NCI-H1694 (cell line): ENCODE results near the gene ACSS1.
"Not testable (repeated sequence)": the region's sequence is repeated elsewhere in the genome, so short reads cannot be mapped to it uniquely, and the experiment has no call there.

Experiments used
- DNase-seq: peaks from one replicate; lab custom pipeline; 2025; lab: John Stamatoyannopoulos, UW

The ACSS1 gene

DNA sequence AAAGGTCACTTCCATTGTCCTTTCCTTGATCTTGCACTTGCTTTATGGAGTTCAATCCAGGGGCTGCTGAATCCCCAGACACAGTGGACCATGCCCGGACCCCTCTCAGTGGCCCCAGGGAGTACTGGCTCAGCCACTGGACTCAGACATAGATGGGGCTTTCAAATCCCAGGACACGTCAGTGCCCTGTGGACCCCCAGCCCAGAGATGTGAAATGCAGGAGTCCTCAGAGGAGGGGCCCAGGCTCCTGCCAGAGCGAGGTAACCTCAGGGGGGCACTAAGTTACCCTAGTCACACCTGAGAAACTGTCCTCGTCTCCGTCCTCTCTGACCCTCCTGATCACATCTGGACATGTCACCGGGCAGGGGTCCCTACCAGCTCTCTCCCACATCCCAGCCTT, 46.7 kb downstream of the ACSS1 start:
- DNase-seq = no peak

DNA sequence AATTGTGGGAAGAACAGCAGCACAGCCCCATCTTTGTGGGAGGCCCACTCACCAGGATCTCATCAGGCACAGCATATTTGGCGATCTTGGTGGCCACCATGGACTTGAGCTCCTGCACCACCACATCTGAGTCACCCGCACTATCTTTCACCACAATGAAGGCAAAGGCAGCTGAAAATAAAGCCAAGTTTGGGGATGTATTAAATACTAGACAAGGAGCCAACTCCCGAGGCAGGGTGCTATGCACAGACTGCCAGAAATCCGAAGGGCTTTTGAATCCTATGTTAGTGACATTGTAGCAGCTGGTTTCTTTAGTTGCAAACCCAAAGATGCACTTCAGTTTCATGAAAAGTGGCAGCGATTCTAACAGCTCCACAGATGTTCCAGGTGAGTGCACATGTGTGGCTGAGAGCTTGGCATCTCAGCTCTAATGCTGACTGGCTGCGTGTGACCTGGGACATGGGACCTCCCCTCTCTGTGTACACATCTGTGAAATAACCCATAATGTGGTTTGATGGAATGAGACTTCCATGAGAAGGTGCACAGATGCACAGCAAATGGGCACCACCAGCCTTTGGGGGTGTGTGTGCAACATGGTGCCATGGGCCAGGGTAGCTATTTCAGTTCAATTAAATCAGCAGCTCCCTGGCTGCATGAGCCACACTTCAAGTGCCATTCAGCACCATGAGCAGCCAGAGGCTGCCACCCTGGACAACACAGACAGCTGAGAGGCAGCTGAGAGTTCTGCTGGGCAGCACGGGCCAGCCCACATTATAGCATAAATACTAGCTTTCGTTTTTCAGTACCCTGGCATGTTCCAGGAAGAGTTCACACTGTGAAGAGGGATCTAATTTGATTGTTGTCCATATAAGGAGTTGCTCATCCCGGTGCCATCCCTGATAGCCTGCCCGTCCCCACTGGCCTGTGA, 48.5 kb downstream of the ACSS1 start:
- DNase-seq = no peak

DNA sequence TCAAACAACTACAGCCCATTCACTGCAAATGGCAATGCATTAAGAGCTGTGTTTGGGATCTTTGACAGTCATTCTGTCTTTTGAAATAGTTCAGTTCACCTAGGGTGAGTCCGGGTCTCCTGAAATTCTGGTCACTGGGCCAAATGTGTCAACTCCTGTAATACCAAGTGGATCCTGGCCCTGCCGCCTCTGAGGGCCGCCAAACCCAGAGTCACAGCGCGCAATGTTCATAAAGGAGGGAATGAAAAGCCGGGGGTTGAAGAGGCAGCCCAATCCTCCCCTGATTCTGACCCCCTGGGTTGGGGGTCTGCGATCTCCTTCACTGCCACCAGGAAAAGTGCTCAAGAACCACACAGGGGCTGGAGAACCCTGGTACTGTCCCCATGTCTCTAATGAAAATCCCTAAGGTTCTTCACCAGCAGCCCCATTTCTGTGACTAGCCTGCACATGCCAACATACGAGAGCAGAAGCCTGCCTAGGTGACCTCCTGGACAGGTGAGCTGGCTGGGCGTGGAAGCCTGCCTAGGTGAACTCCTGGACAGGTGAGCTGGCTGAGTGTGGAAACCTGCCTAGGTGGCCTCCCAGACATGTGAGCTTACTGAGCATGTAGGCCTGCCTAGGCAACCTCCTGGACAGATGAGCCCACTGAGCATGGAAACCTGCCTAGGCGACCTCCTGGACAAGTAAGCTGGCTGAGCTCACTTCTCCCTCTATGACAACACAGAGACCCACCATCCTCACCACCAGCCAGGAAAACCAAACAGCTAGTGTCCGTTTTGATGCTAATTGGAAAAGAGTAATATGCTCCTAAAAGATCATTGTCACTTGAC, 49.3 kb downstream of the ACSS1 start:
- no peak for DNase-seq

DNA sequence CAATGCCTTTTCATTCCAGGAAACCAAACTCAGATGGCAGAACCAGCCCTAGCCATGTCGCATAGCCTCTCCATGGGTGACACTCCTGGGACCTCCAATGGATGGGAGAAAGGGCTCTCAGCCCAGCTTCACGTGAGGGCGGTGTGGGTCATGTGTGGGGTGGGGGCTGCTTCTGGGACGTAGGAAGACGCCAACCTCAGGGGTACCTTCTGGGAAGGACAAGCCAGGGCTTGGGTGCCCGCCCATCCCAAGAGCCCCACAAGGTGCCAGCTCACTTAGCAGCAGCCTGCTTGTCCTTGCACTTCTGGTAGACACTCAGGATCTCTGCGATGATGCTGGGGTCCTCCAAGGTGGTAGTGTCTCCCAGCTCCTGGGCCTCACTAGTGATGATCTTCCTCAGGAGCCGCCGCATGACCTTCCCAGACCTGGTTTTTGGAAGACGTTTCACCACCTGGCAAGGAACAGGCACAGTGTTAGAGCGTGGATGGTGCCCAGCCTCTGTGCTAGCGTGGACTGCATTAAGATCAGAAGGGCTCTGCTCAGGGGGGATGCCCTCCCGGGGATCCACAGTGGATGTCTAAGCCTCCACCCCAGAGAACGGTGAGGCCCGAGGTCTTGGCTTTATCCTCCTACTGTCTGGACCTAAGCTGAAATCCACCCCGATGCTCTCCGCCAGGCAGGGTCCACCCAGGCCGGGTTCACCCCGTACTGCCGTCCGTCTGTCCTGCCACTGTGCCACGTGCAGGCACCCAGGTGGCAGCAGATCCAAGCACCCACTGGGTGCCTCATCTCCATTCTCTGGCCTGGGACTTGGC, 50.2 kb downstream of the ACSS1 start:
- no peak for DNase-seq

DNA sequence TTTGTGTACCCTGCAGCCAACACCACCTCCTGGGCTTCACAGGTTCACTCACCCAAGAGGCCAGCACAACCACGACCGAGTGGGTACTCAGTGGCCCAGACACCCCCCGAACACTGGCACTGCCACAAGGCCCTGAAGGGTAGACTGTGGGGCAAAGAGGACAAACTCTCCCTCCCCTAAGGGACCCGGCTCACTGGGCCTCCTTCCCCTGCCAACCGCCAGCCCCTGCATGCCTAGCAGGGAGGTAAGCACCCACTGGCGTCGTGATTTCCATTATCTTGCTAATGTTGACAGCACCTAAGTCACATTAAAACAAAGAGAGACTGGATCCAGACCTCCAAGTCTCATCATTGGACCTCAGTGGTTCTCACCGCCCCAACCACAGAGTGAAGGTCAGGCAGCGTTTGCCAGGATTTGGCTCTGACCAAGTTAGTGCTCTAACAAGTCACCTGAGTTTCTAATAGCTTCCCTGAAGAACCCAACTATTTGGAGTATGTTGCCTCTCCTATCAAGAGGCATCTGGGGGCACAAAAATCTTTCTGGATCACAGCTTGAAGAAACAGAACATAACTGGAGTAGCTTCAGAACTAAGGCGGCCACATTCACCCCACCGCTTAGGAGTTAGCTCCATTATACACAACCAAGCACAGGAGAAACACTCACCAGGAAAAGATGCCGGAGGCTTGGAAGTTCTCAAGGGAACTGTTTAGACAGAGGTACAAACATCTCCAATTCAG, 51.3 kb downstream of the ACSS1 start:
- DNase-seq = no peak

DNA sequence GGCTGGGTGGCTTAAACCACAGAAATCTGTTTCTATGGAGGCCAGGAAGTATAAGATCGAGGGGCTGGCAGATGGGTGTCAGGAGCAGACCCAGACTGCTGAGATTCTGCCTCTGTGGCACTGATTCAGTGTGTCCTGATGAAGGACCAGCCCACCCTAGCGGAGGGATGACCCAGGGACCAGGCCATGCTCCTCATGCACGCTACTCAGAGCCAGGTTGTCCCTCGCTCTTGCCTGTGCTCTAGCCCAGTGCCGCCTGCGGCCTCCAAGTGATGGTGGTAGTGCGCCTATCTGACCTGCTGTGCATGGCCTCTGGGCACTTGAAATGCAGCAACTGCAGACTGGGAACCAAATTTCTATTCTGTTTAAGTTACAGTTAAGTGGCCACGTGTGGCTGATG, 52.3 kb downstream of the ACSS1 start:
- DNase-seq = no peak

DNA sequence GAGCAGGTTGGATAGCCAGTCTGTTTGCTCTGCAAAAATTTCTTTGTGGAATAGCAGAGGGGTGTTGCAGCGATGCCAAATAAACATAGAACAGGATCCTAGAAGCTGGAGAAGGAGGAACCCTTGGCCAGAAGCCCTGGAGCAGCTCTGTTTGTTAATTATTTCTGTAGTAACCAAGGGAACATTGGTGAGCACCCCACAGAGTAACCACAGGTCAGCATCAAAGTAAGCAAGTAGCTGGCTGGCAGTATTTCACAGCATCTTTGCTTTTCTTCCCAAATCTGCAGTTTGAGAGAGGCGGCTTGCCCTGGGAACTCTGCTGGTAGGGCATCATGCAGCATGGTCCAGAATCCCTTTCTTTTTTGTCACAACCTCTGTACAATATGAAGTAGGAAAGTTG, 52.7 kb downstream of the ACSS1 start:
- no peak for DNase-seq

DNA sequence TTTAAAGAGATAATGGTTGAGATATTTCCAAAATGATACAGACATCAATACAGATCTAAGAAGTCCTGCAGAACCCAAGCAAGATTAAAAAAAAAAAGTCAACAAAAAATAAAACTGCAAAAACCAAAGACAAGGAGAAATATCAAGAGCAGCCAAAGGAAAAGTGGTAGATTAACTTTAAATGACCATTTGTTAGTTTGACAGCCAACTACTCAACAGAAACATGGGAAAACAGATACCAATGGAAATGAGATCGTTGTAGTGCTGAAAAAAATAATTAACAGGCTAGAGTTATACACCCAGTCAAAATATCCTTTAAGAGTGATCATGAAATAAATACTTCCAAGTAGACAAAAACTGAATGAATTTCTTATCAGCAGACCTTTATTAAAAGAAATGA, 54.9 kb downstream of the ACSS1 start:
- DNase-seq = no peak

DNA sequence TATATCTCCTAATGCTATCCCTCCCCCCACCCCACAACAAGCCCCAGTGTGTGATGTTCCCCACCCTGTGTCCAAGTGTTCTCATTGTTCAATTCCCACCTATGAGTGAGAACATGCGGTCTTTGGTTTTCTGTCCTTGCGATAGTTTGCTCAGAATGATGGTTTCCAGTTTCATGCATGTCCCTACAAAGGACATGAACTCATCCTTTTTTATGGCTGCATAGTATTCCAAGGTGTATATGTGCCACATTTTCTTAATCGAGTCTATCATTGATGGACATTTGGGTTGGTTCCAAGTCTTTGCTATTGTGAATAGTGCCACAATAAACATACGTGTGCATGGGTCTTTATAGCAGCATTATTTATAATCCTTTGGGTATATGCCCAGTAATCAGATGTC, 56.6 kb downstream of the ACSS1 start:
- DNase-seq = not testable (repeated sequence)

DNA sequence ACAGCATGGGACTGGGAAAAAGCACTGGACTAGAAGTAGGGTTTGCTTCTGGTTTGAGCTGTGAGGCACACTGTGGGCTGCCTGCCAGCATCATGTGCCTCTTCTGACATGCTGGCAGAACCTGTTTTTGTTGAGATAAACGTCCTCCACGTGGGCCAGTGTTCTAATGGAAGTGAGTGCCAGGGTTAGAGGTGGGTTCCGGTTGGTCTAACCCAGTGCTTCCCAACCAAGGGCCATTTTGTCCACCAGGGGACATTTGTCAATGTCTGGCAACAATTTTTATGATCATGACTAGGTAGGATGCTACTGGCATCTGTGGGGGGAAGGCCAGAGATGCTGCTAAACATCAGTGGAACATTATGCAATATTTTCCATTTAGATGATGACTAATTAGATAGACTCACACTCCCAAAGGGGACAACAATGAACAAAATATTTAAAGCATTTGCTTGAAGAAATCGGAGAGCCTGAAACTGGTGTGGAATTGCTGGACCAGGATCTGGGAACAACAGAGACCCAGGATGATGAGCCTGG, 57.6 kb downstream of the ACSS1 start:
- DNase-seq = peak; percentile 7

DNA sequence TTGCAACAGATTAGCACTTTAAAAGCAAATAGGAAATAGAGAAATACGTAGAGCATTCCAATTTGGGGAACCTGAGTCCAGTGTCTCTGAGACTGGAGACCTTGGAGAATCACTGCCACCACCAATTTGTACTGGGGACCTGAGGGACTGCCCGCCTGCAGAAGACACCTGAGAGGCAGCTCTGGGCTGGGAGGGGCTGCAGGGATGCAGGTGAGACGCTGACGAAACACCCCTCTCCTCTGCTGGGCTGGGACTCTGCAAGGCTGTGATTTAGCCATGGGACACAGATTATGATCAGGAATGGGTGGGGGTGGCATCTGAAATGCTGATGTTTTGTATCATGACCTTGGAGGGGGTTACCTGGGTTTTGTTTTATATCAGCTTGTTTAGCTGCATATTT, 58.4 kb downstream of the ACSS1 start:
- DNase-seq = no peak

DNA sequence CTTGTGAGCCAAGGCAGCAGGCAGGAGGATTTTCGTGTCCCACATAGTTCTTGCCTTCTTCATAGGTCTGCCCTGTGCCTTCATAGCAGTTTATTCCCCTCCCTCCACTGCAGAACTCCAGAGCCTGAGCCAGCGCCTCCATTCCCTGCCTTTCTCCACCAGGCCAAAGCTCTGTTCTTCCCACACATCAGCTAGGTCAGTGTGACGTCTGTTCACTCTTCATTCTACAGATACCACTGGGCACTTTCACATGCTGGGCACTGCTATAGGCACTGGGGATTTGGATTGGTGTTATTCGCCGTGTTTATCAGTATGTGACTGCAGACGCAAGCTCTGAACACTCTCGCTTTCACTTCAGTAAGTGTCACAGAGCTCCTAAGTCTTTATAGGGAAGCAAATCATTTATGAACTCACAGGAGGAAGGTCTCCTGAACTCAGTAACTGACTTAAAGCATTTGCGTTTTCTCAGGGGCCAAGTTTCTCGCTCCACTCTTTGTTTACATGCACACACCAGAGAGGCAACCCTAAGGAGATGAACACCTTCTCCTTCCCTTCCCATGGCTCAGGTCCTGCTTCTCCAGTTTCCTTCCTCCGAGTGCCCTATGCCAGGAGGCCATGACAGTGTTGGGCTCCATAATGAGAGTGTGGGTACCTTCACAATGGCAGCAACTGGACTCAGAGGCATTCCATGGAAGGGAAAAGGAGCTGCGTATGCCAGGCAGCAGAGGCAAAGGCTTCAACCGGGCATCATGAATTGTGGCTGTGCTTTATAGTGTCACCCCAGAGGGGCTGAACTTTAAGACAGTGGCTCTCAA, 59.1 kb downstream of the ACSS1 start:
- DNase-seq = no peak

DNA sequence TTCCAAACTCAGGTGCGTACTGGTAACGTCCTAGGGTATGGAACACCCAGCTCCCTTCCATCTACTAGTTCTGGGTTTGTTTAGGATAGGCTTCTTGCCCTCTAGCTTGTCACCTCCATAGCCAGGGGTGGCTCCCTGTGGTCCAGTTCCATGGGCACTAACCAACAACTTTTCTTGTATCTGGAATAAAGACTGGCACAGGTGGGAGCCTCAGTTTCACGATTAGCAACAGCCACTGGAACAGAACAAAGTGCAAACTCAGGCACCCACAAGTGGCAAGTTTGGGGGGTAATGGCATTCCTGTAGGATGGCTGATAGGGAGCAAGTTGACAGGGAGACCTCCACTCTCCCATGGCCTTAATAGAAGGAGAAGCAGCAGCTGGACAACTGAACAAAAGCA, 59.8 kb downstream of the ACSS1 start:
- DNase-seq = no peak

DNA sequence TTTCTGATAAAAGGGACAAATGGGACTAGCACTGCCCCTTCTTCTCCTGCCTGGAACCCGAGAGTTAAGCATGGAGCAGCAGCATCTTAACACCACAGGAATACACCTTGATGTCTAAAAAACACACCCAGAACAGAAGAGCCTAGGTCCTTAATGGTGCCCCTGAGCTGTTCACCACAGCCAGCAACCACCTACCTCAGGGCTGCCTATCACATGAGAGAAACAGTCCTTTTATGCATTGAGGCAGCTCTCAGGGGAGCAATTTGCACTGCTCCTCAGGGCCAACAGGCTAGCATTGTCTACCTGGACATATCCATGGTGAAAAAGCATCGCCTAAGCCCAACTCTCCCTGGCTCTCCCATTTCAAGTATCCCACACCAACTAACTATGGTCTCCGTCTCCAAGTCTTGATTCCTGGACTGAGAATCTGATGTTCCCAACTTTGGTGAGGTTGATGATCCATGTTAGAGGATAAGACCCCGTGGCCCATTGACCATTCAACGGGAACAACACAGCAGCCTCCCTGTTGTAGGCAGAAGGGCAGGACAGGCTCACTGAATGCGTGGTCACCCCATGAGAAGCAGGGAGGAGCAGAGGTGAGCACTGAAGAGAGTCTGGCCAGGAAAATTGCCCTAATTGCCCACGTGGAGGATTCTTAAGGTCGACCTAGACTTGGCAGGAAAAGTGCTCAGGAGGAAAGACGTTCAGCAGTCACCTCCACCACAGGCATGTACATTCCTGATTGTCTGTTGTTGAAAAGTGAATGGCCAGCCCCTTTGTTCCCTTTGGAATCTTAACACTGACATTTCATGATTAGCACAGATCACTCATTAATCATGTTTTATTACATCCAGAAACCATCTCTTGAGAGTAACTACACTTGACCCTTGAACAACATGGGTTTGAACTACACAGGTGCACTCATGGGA, 61.2 kb downstream of the ACSS1 start:
- DNase-seq = no peak

DNA sequence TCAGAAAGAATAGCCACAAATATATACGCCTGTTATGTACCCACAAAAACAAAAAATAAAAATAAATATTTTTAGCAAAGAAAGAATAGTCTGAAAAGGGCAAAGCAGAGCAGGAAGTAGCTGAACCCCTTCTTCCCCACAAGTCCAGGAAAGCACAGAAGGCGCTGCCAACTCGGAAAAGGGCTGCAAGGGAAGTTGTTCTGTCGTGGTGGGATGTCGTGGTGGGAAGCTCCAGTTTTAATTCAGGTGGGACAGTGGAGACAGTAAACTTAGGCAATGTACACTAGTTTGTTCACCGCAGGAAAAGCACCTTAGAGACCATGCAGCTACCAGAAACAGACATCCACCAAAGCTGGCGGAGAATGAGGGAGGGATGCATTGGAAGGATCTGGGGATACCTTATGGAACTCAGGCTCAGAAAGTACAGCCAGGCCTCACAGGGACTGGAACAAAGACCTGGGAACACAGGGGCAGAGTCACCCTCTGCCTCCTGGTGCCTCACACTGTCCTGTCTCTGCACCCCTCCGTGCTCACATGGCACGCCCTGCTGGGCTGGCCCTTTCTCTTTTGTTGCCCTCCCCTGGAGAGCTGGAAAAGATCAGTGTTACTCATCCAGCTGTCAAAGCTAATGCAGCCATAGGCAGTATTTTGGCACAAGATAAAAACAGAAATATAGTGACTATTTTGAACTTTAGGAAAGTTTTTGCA, 62.0 kb downstream of the ACSS1 start:
- no peak for DNase-seq

DNA sequence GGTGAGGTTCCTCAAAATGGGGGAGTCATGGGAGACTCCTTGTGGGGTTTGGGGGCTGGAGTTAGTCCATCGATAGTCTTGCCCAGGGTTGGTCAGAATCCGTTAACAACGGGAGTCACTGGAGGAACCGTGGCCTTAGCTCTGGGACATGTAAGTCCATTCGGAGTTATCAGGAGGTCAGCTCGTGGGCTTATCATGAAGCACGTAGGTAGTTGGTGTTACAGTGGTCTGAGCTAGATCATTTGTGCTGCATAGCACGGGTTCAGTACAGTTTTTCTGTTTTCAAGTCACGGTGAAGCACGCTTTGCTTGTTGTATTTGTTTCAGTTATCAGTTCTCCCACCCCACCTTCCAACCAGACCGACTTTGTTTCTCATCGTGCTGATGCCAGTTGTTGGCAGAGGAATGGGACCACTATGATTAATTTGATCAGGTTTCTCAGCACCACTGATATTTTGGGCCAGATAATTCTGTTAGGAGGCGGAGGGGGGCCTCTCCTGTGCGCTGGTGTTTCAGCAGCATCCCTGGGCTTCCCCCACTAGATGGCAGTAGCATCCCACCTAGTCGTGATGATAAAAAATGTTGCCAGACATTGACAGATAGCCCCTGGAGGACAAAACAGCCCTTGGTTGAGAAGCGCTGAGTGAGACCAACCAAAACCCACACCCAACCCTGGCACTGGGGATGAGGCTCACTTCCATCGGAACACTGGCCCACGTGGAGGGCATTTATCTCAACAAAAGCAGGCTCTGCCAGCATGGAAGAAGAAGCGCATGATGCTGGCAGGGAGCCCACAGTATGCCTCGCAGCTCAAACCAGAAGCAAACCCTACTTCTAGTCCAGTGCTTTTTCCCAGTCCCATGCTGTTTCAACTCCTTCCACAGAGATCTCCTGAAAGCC, 63.2 kb downstream of the ACSS1 start:
- DNase-seq = peak; percentile 56

DNA sequence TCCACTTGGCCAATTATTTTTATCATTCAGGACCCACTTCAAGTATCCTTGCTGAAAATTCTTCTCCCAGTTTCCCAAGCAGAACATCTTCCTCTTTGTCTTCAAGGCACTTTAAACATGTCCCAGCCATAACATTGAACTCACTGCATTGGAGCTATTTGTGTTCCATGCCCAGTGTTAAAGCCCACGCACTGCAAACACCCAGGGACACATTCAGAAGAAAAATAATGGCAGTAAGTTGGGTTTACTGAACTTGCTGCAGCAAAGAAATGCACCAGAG, 63.8 kb downstream of the ACSS1 start:
- no peak for DNase-seq
